ENCODE measurements around the gene SLC30A1. TPM values are rescaled to one million over a fixed set of nuclear protein-coding genes. Genes with fewer than 3 reads are reported as not detected.
A peak's percentile ranks its signal among the peaks of the same experiment; 100 is the strongest.

Gene SLC30A1
- total and polyA plus RNA-seq, 2 of the 13 experiments (the other 11 are each of a cell fraction or from before 2014, with no cell fraction given), result 5.9 to 24.4 TPM

GRCh38 chr1:211577819-211578639, 932 bp downstream of the SLC30A1 start (continued):
- TF ChIP-seq NR2F1 (CRISPR knock-in tag; IDR thresholded peaks at IDR 0.05) (no peak), MIER3 (CRISPR knock-in tag; IDR thresholded peaks at IDR 0.05; ENCODE audit: borderline replicate concordance) (no peak), ZFAT (CRISPR knock-in tag; conservative IDR thresholded peaks at IDR 0.05) (no peak), XRCC5 (optimal IDR thresholded peaks at IDR 0.05; ENCODE audit: low read length) (peak; percentile 93), JUN (CRISPR knock-in tag; IDR thresholded peaks at IDR 0.05) (no peak), HNF1A (IDR thresholded peaks at IDR 0.05; ENCODE audit: low read depth) (no peak), HNF1A (CRISPR knock-in tag; IDR thresholded peaks at IDR 0.05; ENCODE audit: borderline replicate concordance) (peak; percentile 66; the same call in 1 of the 2 replicates), U2AF2 (IDR thresholded peaks at IDR 0.05; ENCODE audit: low read depth, low read length) (no peak), FOXO1 (CRISPR knock-in tag; IDR thresholded peaks at IDR 0.05) (peak; percentile 7; the same call in 1 of the 2 replicates), SALL2 (CRISPR knock-in tag; IDR thresholded peaks at IDR 0.05) (peak; percentile 57), ZNF546 (CRISPR knock-in tag; conservative IDR thresholded peaks at IDR 0.05) (peak; percentile 85), RNF219 (CRISPR knock-in tag; IDR thresholded peaks at IDR 0.05) (no peak), ZNF776 (CRISPR knock-in tag; IDR thresholded peaks at IDR 0.05) (peak; percentile 38; the same call in 1 of the 2 replicates), CREM (IDR thresholded peaks at IDR 0.05) (no peak), CREM (CRISPR knock-in tag; IDR thresholded peaks at IDR 0.05) (no peak), PTBP1 (IDR thresholded peaks at IDR 0.05; ENCODE audit: low read depth, low read length, poor library complexity, severe bottlenecking) (no peak), TFE3 (CRISPR knock-in tag; IDR thresholded peaks at IDR 0.05) (no peak), ZNF503 (CRISPR knock-in tag; IDR thresholded peaks at IDR 0.05) (no peak), ZNF274 (CRISPR knock-in tag; IDR thresholded peaks at IDR 0.05) (no peak; the same call in 1 of the 2 replicates), ZNF720 (CRISPR knock-in tag; IDR thresholded peaks at IDR 0.05) (0 out of 2 replicates have a peak, but pooled peaks have one; percentile 32)

Data from HepG2 (cell line).